NCI-H1694 treated with DMSO at 0.1 percent for 48 hours (cell line): ENCODE measurements around the gene ASB13.

Experiments
- DNase-seq: peaks from one replicate; lab custom pipeline; 2025; lab: John Stamatoyannopoulos, UW

Gene ASB13

GRCh38 chr10:5647507-5648240 is 18.7 kb downstream of the ASB13 start:
- DNase-seq: no peak

DNA sequence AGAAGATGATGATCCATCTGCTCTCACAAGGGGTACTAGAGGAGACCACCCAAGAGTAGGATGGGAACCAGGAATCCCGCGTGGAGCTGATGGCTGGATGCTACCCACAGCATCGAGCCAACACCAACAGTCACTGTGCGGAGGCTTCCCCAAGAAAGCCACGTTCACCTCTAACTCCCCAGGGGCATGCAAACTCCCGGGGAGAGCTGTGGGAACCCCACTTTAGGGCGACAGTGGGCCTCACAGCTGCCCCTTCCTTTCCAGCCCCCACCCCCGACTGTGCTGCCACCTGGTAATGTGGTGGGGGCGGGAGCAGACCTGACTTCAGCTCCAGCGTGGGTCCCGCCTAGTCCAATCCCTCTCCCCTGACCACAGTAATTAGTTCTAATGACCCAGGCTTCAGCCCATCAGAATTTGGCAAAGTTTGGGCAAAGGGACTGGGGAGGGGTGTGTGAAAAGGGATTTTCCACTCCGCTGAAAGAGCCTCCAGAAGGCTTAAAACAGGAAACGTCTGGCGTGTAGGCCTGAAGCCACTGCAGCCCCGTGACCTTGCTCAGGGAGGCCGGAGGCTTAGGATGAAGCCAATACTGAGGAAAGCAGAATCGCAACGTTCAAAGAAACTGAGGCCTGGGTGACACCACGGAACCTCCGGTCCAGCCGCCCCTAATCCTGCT is 20.3 kb downstream of the ASB13 start:
- DNase-seq: no peak

DNA sequence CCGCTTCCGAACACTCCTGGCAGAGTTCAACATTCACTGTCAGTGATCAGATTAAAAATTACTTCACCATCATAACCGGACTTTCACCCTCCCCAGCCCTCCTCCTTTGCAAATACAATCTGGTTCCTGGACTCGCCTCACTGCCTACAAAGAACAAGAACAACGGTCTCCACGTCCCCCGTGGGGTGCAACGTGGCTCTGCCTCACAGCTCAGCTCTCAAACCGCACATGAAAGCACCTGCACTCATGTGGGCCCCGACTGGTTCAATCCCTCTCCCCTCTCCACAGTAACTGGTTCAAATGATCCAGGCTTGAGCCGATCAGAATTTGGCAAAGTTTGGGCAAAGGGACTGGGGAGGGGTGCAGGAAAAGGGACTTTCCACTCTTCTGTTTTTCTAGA is 21.0 kb downstream of the ASB13 start:
- no peak for DNase-seq

DNA sequence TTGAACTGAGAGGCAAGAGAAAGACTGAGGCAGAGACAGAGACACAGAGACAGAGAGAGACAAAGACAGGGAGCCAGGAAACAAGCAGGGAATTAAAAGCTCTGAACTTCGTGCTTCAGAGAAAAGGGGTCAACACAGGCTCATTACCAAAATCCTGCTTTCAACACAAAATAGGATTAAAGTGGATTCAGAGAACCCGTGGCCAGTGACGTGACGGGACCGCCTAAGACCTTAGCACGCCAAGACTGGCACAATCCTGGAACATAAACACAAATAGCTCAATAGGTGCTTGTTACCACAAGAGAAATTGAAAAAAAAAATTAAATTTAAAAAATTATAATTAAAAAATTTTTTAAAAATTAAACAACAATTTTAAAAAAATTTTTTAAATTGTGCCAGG is 21.5 kb downstream of the ASB13 start:
- no peak for DNase-seq

- DNase-seq: no peak
Measured at GRCh38 chr10:5643346-5644067, 22.9 kb downstream of the ASB13 start.

DNA sequence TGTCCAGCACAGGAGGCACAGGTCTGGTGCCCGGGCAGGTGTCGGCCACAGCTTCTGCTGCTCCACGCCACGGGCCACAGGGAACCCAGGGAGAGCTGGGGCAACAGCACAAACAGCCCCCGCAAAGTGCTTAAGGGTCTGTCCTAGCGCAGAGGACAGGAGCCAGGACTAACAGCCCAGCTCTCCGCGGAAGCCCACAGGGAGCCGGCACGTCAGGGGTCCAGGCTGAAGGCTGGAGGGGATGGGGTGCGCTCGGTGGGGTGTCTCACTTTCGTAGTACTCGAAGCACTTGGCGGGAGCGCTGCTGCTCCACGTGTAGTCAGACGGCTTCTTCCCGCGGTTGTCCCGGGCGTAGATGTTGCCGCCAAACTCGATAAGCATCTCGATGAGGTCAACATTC is 24.9 kb downstream of the ASB13 start:
- no peak for DNase-seq

DNA sequence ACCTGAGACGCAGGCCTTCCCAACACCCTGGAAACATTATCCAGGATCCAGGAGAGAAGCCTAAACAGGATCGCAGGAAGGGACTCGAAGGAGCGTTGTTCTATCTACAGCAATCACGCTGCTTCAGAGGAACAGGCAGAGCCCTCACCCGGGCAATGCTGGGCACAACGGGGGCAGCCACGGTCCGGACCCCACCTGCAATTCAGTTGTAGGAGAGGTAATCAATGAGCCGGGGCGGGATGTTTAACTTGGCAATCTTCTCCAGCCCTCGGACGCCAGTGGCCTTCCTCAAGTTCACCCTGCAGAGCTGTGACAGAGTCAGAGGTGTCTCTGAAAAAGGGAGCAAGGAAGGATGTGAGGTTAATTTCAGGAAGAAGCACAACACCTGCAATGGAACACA is 25.9 kb downstream of the ASB13 start:
- DNase-seq: no peak

GRCh38 chr10:5640036-5640435 is 26.4 kb downstream of the ASB13 start:
- DNase-seq: no peak

- no peak for DNase-seq
Measured at GRCh38 chr10:5639066-5639465, 27.3 kb downstream of the ASB13 start.

DNA sequence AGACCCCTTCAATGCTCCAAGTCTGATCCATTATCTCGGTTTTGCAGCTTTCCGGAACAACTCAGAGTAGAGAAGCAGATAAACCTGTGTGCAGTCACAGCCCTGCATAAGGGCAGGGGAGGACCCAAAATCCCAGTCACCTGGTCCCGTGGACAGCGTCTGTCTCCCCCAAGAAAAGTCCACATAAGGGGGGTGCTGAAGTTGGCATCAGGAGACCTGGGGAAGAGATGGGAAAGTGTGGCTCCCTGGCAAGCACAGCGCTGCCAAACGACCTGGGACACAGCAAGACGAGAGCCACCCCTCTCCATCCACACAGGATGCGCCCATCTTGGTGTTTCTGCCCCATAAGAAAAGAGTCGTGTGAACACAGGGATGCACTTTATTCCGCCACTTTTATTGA is 27.9 kb downstream of the ASB13 start:
- no peak for DNase-seq

DNA sequence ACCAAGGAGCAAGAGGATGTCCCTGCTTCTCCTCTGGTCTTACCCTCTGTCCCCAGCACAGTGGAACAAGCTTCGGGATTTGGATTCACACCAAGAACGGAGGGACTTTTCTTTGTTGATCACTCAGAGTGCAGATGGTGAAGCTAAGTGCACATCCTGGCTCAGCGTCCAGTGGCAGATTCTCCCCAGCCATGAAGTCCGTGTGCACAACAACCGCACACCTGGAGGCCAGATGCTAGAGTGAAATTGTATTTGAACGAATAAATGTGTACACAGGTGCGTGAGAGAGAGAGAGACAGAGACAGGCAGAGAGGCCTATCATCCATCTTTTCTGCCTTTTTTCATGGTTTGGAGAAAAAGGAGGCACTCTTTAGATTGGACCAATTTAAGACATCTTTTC is 31.5 kb downstream of the ASB13 start:
- no peak for DNase-seq

- DNase-seq: no peak
Measured at GRCh38 chr10:5633166-5633749, 33.1 kb downstream of the ASB13 start.

- DNase-seq: no peak
Measured at GRCh38 chr10:5632446-5632845, 33.9 kb downstream of the ASB13 start.

DNA sequence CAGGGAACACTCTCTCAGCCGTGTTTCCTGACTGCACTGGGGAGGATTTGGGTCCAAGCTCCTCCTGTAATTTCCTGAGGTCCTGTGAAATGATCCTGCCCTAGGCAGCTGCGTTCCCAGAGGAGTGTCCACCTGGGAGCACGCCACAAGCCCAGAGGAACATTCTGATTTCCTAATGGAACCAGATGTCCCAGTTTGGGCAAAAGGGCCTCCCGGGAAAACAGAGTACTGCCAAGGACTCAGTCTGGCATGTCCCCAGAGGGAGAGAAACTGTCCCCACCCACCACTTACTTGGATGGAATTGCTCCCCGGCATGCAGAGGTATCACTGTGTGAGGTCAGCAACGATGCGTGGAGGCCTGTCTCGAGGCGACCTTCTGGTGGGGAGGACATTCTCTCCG is 34.5 kb downstream of the ASB13 start:
- DNase-seq: no peak

GRCh38 chr10:5630112-5630436 is 36.3 kb downstream of the ASB13 start:
- no peak for DNase-seq

DNA sequence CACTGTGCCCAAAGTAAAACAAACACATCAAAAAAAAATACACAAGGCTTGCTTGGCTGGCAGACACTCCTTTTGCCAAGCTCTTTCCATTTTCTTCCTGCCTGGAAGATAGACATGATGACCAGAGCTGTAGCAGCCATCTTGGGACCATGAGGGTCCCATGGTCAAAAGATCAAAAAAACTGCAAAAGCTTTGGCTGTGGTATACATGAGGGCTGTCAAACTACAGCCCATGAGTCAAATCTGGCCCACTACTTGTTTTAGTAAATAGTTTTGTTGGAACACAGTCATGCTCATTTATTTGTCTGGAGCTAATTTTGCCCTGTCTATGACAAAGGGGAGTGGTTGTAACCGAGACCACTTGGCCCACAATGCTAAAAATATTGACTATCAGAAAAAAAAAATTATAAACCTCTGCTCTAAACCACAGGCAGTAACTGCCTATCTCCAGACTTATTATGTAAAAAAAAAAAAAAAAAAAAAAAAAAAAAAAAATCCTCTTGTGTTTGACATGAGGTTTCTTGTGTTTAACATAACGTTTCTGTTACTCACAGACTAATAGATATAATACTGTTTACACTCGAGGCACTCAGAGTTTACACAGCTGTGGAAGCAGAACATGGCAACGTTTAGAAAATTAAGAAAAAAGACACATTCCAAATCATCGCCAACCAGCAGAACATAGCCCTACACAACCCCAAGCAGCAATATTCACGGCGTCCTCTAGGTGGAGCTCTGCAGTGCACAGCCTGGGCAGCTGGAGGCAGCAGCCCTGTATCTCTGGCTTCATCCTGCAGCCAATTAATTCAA is 36.9 kb downstream of the ASB13 start:
- DNase-seq: peak; percentile 73

DNA sequence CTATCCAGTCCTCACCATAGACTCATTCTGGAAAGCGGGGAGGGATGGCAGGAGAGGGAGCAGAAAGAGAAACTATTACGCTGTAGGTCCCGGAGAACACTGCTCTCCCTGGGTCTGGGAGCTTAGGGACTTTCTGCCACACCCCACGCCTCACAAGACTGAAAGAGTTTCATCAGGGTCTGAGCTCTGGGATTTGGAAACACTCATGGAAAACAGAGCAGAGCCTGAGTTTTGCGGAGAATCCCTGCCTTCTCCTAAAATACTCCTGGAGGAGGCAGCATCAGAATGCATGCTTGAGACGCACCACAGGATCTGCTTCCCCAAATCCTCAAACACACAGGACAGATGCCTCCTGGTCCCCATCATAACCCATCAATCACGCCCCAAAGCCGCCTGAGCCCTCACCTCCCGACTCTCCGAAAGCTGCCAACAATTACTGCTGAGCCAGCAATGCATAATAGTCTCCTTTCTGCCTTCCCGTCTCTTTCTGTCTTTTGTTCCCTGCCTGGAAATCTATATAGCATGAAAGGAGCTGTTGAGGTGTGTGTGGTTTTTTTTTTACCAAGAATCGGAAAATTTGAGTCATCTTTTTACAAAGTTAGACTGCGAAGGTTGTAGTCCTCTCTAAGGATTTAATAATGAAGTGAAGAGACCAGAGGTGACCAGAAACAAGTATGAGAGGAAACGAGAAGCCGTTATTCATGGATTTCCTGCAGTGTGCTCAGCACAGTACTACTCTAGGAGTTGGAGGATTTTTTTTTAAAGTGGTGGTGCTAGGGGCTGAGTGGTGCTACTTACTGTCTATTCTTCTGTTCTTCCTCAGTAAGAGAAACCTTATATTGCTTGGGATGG is 37.7 kb downstream of the ASB13 start:
- no peak for DNase-seq

DNA sequence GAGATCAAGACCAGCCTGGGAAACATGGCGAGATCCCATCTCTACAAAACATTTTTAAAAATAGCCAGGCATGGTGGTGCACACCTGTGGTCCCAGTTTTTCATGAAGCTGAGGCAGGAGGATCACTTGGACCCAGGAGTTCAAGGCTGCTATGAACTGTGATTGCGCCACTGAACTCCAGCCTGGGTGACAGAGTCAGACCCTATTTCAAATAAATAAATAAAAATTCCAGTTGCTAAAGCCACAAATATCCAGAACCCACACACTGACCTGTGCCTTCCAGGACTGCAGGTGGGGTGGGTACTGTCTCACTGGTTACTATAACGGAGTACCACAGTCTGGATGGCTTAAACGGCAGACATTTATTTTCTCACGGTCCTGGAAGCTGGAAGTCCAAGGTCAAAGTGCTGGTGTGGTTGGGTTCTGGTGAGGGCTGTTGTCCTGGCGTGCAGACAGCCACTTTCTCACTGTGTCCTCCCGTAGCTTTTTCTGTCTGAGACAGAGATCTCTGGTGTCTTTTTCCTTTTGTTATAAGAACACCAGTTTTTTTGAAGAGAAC is 38.8 kb downstream of the ASB13 start:
- DNase-seq: no peak

DNA sequence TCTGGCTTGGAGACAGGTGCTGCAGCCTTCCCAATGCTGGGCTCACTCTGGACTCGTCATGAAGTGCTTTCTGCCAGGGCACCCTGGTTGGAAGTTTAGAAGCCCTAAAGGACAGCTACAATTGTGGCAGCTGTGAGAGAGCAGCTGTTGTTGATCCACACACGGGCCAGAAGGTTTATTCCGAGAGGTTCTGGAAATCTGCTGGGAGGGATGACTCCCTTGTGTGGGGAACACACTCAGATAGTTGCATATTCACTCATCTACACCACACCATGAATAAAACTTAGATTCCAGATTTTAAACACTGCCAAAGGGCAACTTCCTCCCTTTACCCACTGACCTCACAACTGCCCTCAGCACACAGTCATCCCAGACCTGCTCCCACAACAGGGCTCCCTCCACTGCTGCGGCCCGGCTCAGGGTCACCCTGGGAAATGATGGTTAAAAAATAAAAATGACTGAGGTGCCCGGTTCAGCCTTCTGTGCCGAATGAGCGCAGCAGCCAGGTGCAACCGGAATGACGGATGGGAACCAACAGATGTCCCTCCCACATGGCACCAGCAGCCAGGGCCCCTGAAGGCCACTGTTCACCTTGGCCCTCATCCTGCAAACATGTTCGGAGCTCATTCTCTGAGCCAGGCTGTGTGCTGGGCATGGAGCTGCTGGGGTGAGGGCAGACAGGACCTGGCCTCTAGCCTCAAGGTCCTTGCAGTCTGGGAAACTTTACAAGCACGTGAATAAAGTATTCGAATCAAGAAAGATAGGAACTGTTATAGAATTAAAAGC is 40.2 kb downstream of the ASB13 start:
- DNase-seq: peak; percentile 63

DNA sequence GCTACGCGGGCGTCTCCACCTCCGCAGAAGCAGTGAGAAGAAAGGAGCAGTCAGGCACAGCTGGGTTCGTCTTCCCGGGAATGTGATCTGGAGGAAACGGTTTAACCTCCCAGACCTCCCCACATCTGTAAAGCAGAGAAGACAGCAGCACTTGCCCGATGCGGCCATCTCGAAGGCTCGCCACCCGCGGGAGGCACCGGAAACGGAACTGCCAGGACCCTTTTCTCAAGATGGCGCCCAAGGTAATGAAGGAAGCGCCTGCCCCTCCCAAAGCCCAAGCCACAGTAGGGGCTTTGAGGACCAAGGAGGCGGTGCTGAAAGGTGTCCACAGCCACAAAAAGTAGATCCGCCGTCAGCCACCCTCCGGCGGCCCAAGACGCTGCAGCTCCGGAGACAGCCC is 41.7 kb downstream of the ASB13 start:
- no peak for DNase-seq
